Tibial artery (tissue), 4 donors: ENCODE data around the gene SLC16A10.

Experiments
- DNase-seq, 2 donors: peaks; one replicate each; pipeline ENCODE4 v3.0.0-alpha.2; 2019
- H3K27ac ChIP-seq, 2 donors: fragments of 200-600 bp; sonication (generic) in 1 of 2; 1 replicate in 1 of 2; 2 replicates in 1 of 2; pipeline ENCODE4 v1.5.1; 2018 to 2019; ENCODE audit warnings: mild to moderate bottlenecking in 1 of 2
- H3K27me3 ChIP-seq, 2 donors: fragments of 200-600 bp; sonication (generic) in 1 of 2; one replicate each; pipeline versions ENCODE4 v1.5.1 to v1.6.0; 2016 to 2019
- H3K36me3 ChIP-seq, 3 donors: fragments of 200-600 bp; sonication (generic) in 2 of 3; one replicate each; pipeline ENCODE4 v1.5.1; 2016 to 2019; ENCODE audit warnings: mild to moderate bottlenecking in 2 of 3
- H3K4me1 ChIP-seq, 4 donors: fragments of 200-600 bp; sonication (generic) in 2 of 4; 1 replicate in 3 of 4; 2 replicates in 1 of 4; pipeline ENCODE4 v1.5.1; 2016 to 2019
- H3K4me3 ChIP-seq, 2 donors: fragments of 200-600 bp; sonication (generic) in 1 of 2; 1 replicate in 1 of 2; 2 replicates in 1 of 2; pipeline ENCODE4 v1.5.1; 2018 to 2019; ENCODE audit warnings: mild to moderate bottlenecking in 2 of 2
- H3K9me3 ChIP-seq, 3 donors: fragments of 200-600 bp; sonication (generic) in 1 of 3; one replicate each; pipeline ENCODE4 v1.5.1; 2016 to 2019
- intact Hi-C: fragments of 100-400 bp; cut with DNase I; formaldehyde crosslinking; loops from one replicate; pipeline ENCODE4 v1.15.0; 2023; ENCODE audit warnings: low total_unique reads
- TF ChIP-seq, protein P1 (sequence below), 2 experiments: fragments of 200-600 bp in 1 of 2; fragments of 450-650 bp in 1 of 2; IDR thresholded peaks; one replicate each; pipeline ENCODE4 v1.5.1; 2017 to 2019; ENCODE audit warnings: antibody characterized with exemption in 2 of 2, mild to moderate bottlenecking in 1 of 2, moderate library complexity in 1 of 2

The SLC16A10 gene

DNA sequence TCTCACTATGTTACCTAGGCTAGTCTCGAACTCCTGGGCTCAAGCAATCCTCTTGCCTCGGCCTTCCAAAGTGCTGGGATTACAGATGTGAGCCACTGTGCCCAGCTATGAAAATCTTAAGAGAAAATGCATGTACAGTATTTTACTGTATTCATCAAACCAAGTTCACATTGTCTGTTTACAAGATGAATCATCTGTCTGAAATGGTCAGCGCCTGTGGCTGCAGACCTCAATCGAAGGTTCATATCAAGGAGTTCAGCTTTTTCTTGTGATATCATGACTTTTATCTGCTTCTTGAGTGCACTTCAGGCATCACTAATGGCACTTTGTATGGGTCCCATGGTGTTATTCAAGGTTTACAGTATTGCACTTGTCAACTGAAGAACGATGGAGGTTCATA, 155.1 kb downstream of the SLC16A10 start:
- Histone ChIP-seq H3K27me3 (no peaks in the 10 kb centered on the region), H3K4me3 (no peak overlapping the region), H3K36me3 (no peaks in the 10 kb centered on the region), H3K27ac (no peak overlapping the region), H3K9me3 (no peaks in the 10 kb centered on the region), H3K4me1 (no peaks in the 10 kb centered on the region)
- intact Hi-C loops, result no loop called here
- no peak for DNase-seq
- TF ChIP-seq, protein P1, sequence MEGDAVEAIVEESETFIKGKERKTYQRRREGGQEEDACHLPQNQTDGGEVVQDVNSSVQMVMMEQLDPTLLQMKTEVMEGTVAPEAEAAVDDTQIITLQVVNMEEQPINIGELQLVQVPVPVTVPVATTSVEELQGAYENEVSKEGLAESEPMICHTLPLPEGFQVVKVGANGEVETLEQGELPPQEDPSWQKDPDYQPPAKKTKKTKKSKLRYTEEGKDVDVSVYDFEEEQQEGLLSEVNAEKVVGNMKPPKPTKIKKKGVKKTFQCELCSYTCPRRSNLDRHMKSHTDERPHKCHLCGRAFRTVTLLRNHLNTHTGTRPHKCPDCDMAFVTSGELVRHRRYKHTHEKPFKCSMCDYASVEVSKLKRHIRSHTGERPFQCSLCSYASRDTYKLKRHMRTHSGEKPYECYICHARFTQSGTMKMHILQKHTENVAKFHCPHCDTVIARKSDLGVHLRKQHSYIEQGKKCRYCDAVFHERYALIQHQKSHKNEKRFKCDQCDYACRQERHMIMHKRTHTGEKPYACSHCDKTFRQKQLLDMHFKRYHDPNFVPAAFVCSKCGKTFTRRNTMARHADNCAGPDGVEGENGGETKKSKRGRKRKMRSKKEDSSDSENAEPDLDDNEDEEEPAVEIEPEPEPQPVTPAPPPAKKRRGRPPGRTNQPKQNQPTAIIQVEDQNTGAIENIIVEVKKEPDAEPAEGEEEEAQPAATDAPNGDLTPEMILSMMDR (IDR thresholded peaks at IDR 0.05), result no peak

DNA sequence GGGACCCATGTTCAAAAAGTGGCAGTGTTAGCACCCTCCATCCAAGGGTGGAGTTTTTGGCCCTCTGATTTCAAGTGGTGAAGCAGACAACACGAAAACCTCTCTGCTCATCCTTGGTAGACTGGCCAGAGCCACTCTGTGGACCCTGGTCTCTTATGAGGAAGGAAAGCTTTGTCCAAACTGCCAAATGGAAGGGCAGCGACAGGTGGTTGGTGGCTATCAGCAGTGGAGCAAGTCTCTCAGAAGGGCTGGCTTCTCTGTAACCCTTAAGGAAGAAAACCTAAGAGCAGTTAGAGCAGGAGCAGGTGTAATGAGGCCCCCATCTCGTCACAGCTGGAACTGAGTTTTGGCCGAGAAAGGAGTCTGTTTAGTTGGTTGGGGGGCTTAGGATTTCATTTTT, 155.8 kb downstream of the SLC16A10 start:
- H3K4me1 ChIP-seq, result no peaks in the 10 kb centered on the region
- H3K27me3 ChIP-seq, result no peaks in the 10 kb centered on the region
- H3K27ac ChIP-seq, result no peak overlapping the region
- no peaks in the 10 kb centered on the region for H3K36me3 ChIP-seq
- intact Hi-C loops, result no loop called here
- H3K9me3 ChIP-seq, result no peaks in the 10 kb centered on the region
- no peak overlapping the region for H3K4me3 ChIP-seq
- no peak for DNase-seq
- TF ChIP-seq, protein P1 (IDR thresholded peaks at IDR 0.05), result no peak

DNA sequence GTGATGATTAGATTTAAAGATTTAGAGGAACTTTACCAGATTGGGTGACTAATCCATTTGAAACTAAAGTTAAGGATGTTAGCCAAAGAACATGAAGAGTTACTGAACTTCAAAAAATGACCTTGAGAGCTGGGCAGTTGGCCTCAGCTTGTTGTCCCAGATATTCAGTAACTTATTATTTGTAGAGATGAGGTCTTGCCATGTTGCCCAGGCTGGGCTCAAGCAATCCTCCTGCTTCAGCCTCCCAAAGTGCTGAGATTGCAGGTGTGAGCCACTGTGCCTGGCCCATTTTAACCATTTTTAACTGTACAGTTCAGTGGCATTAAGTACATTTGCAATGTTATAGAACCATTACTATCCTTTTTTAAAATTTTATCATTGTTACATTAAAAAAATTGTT, 161.5 kb downstream of the SLC16A10 start:
- H3K36me3 ChIP-seq, result no peaks in the 10 kb centered on the region
- intact Hi-C loops, result no loop called here
- no peak for DNase-seq
- no peak overlapping the region for H3K27ac ChIP-seq
- H3K27me3 ChIP-seq, result peaks cover 0 to 2% of the 10 kb centered on the region in 2 donors
- TF ChIP-seq, protein P1 (IDR thresholded peaks at IDR 0.05), result no peak
- H3K4me1 ChIP-seq, result no peaks in the 10 kb centered on the region
- no peak overlapping the region for H3K4me3 ChIP-seq
- no peaks in the 10 kb centered on the region for H3K9me3 ChIP-seq

DNA sequence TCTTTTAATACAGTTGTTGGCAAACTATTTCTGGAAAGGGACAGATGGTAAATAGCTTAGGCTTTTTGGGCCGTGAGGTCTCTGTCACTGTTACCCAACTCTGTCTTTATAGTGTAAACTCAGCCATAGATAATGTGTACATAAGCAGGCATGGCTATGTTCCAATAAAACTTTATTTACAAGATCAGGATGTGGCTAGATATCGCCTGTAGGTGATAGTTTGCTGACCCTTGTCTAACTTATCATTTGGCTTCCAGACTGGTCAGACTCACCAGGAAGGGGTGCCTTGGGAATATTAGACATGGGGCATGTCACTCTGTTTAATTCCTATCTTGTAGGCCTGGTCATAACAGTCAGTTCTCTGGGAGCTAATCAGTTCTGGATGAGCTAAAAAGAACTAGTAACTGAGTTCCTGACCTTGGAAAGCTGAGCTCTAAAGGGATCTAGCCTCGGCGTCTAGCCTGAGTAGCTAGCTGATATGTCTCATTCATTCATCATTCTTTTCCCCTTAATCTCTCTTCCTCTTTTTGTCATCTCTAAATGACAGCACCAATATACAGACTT, 163.6 kb downstream of the SLC16A10 start:
- DNase-seq, result no peak
- Histone ChIP-seq H3K4me3 (no peak overlapping the region), H3K4me1 (no peaks in the 10 kb centered on the region), H3K27me3 (peaks cover 0 to 7% of the 10 kb centered on the region in 2 donors), H3K27ac (no peak overlapping the region), H3K9me3 (no peaks in the 10 kb centered on the region), H3K36me3 (no peaks in the 10 kb centered on the region)
- intact Hi-C loops, result no loop called here
- TF ChIP-seq, protein P1 (IDR thresholded peaks at IDR 0.05), result no peak

DNA sequence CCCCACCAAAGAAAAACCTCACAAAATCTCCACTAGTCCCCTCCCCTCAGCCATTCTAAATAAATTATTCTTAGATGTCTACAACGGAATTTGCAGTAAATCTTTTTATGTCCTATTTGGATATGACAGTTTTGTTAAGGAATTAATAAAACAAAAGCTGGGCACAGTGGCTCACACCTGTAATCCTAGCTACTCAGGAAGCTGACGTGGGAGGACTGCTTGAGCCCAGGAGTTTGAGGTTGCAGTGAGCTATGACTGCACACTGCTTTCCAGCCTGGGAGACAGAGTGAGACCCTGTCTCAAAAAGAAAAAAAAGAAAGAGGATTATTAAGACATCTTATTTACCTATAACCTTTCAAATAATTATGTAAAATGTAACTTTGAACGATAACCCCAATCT, 165.4 kb downstream of the SLC16A10 start:
- intact Hi-C loops, result no loop called here
- H3K4me1 ChIP-seq, result no peaks in the 10 kb centered on the region

More for the DNA sequence above, 165.4 kb downstream of the SLC16A10 start:
- Histone ChIP-seq H3K27me3 (peaks cover 0 to 7% of the 10 kb centered on the region in 2 donors), H3K4me3 (no peak overlapping the region), H3K27ac (no peak overlapping the region), H3K36me3 (no peaks in the 10 kb centered on the region), H3K9me3 (no peaks in the 10 kb centered on the region)
- TF ChIP-seq, protein P1 (IDR thresholded peaks at IDR 0.05), result no peak
- DNase-seq, result no peak
